HG03159 (cell line): ENCODE measurements around the gene UBA5.
A peak's percentile ranks its signal among the peaks of the same experiment; 100 is the strongest.

Experiments used
- ATAC-seq: cut with Tn5 transposase; IDR thresholded peaks from one replicate; pipeline ENCODE4 v1.9.1; 2021; ENCODE audit warnings: mild to moderate bottlenecking, moderate library complexity; ENCODE audit not compliant: unreplicated experiment

Gene UBA5

DNA sequence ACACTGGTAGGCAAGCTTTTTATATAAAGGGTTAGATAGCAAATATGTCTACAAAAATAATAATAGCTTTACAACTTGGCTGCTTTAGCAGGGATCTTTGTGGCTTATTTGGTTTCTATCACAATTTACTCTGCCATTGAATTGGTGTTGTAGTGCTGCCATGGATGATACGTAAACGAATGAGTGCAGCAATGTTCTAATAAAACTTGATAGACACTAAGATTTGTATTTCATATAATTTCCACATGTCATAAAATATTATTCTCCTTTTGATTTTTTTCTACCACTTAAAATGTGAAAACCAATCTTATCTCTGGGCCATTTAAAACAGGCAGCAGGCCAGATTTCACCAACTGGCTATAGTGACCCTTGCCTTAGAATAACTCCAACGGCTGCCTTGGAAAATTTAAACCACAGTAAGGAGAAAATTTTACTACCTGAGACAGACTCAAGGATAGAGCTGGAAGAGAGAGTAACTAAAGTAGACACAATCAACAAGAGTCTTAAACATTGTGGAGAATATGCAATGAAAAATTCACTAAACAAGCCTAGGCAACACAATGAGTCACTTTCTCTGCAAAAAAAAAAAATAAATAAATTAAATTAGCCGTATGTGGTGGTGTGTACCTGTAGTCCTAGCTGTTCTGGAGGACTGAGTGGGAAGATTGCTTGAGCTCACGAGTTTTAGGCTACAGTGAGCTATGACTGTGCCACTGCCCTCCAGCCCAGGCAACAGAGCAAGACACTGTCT lies 54.0 kb downstream of the UBA5 start:
- no peak for ATAC-seq

DNA sequence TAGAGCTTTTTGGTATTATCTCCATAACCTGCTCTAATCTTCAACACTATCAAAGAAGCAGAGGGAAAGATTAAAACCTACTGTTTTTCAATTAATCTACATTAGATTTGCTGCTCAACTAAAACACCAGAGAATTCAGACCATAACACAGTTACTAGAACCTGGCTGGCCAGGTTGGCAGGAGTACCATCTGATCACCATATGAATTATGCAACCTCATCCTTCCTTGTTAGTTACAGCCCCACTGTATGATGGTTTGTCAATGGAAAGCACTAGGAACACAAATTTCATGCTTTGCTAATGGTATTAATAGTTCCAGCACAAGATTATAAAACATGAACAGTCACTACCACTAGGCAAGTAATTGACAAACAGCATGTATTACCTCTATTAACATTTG lies 56.2 kb downstream of the UBA5 start:
- ATAC-seq = no peak

DNA sequence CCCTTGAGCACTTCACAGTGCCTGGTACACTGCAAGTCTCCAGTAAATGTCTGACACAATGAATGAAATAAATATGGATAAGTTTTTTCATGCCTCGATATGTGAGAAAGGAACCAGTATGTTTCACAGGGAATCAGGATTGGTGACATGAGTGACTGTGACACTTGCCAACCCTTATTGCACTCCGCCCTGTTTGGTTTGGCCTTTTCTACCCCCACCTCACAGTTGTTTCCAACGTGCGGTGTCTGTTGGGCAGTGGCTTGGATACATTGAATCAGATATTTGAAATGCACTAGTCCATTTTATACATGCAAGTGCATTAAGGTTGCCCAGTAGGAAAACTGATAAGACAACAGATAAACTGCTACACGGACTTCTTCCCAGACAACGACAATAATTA lies 60.1 kb downstream of the UBA5 start:
- no peak for ATAC-seq

DNA sequence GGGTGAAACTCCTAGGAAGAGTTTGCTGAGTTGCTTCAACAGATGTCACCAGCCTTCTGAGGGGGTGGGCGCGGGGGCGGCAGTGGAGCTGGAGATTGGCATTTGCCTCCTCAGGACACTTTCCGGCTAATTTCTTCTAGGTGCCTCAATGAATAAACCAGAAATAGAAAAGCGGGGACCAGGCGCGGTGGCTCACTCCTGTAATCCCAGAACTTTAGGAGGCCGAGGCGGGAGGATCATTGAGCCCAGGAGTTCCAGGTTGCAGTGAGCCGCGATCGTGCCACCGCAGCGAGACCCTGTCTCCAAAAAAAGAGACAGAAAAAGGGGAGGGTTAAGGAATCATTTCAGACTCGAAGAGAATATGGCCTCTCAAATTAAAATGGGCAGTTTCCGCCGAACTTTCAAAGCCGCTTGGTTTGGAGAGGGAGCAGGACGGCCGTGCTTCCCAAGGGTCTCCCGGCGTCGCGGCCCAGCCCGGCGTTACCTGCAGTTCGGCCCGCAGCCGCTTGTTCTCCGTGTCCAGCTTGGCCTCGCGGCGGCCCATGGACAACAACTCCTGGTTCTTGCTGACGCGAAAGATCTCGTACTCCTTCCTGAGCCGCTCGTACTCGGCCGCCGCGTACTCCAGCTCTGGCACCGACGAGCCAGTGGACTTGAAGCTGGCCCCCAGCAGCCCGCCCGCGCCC lies 61.5 kb downstream of the UBA5 start:
- ATAC-seq = peak; percentile 29

DNA sequence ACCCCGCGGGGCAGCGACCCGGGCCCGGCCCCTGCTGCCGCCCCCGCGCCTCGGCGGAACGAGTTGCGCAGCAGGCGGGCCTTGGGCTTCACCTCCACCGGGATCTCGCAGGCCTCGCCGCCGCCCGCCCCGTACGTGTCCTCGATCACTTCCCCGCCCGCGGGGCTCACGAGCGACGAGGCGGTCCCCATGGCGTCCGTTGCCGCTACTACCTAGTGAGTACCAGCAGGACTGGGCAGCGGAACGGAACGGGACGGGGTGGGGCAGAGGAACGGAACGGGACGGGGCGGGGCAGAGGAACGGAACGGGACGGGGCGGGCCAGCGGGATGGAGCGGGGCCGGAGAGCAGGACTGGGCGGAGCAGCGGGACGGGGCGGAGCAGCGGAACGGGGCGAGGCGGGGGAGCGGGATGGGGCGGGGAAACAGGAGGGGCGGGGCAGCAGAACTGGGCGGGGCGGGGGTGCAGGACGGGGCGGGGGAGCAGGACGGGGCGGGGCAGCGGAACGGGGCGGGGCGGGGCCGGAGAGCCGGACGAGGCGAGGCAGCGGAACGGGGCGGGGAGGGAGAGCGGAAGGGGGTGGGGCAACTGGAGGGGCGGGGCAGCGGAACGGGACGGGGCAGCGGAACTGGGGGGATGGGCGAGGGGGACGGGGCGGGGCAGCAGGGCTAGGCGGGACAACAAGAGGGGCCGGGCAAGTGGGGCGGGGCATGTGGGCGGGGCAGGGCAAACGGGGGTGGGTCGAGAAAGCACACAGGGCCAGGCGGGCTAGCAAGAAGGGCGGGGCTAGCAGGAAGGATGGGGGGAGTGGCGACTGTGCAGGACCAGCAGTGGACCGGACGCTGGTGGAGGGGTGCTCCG lies 62.3 kb downstream of the UBA5 start, which contains the start of gene NPHP3:
NPHP3 (minus strand) TSS at position 245 of the 859 bp plus-strand sequence; CDS start at position 191, 54 bp downstream.
- ATAC-seq = peak; percentile 83

DNA sequence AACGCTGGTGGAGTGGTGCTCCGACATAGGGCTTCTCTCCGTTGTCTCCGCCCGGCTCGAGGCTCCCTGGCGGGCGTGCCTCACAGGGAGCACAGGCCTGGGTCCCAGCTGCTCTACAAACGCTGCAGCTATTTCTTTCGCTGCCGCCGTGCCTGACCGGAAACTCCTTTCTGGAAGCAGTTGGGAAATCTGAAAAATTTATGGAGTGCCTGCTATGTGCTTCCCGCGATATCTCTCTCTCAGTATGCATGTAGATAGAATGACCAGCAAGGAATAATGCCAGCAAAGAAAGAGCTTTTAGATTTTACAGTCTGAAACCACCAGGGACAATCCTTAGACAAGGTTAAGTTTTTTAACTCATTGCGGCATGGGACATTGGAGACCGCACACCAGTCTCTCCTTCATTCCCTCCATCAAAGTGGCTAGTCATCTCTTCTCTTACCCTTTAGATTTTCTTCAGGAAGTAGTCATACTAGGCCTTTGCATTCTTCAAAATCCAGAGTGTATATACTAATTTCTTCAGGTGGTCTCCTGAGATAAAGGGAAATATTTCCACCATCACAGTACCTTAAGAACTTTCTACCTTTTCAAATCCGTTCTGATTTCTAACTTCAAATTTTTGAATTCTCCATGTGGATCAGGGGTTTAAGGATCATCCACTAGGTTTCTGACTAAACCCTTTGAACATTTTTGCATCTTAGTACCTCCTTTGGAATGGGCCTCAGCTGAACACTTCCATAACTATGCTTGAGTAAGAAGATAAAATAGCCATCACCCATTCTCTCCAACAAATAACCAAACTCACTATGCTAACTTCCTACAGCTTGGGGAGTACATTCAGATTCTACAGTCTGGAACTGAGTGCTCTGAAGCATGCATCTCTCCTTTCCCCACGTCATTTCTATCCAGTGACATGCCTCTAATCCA lies 63.2 kb downstream of the UBA5 start:
- peak; percentile 6 for ATAC-seq

DNA sequence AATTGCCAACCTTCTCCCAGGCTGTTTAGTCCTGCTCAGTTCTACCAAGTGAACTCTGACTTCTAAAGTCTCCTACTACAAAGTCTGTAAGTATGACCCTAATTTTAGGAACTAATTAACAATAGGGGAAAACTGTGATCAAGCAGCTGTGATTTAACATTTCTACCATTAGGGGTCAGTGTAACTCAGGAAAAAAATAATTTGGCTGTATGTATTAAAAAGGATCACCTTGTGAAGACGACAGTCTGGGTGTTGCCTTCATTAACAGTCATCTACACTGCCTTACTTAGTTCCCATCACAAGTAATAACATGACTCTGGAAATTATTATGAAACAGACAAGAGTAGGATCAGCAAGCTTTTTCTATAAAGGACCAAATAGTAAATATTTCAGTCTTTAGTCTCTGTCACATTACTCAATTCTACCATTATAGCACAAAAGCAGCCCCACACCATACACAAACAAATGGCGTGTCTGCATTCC lies 66.3 kb downstream of the UBA5 start:
- no peak for ATAC-seq
